ENCODE data around the gene OR6B1.

The OR6B1 gene

GRCh38 chr7:144000020-144000419 lies at the start of gene OR6B1:
Gene OR6B1 (plus strand): TSS chr7:144000320. CDS start chr7:144003997, 3,677 bp downstream.
- TF ChIP-seq YY1 (IDR thresholded peaks at IDR 0.05; ENCODE audit: low read depth) = no peak
- TF ChIP-seq CEBPB (IDR thresholded peaks at IDR 0.05) = no peak
- no peak for TF ChIP-seq FOXM1 (IDR thresholded peaks at IDR 0.05; ENCODE audit: borderline replicate concordance, low read depth)
- TF ChIP-seq EP300 (IDR thresholded peaks at IDR 0.05; ENCODE audit: borderline replicate concordance) = no peak

DNA sequence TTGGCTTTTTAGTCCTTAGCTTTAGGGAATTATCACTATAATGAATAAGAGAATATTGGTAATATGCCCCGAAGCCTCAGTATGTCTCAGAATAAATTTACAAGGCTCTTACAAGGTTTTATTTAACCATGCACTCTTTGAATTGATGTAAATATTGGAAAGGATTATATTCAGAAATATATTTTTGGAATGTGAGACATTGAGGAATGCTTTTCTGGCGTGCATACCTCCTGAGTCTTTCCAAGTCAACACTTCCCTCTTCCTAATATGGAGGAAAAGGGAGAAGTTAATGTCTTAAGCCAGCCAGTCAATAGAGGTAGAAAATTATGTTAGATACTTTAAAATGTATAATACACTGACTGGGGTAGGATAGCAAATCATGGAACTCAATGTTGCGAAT lies 46.7 kb upstream of the OR6B1 start:
- TF ChIP-seq USF1 (IDR thresholded peaks at IDR 0.05) (no peak), CREB1 (IDR thresholded peaks at IDR 0.05; ENCODE audit: low read depth) (no peak), CEBPB (IDR thresholded peaks at IDR 0.05) (no peak), EGR1 (IDR thresholded peaks at IDR 0.05) (no peak), RAD21 (IDR thresholded peaks at IDR 0.05; ENCODE audit: low read depth) (no peak), FOXM1 (IDR thresholded peaks at IDR 0.05; ENCODE audit: borderline replicate concordance, low read depth) (no peak), YY1 (IDR thresholded peaks at IDR 0.05; ENCODE audit: low read depth) (no peak), ZBTB7A (IDR thresholded peaks at IDR 0.05; ENCODE audit: low read depth) (no peak), MAX (IDR thresholded peaks at IDR 0.05) (no peak), TAF1 (IDR thresholded peaks at IDR 0.05; ENCODE audit: low read depth) (no peak), TEAD4 (IDR thresholded peaks at IDR 0.05) (no peak), EP300 (IDR thresholded peaks at IDR 0.05; ENCODE audit: borderline replicate concordance) (no peak), TCF12 (IDR thresholded peaks at IDR 0.05; ENCODE audit: low read depth) (no peak), NFIC (IDR thresholded peaks at IDR 0.05) (no peak)
- TF ChIP-seq, protein P1, sequence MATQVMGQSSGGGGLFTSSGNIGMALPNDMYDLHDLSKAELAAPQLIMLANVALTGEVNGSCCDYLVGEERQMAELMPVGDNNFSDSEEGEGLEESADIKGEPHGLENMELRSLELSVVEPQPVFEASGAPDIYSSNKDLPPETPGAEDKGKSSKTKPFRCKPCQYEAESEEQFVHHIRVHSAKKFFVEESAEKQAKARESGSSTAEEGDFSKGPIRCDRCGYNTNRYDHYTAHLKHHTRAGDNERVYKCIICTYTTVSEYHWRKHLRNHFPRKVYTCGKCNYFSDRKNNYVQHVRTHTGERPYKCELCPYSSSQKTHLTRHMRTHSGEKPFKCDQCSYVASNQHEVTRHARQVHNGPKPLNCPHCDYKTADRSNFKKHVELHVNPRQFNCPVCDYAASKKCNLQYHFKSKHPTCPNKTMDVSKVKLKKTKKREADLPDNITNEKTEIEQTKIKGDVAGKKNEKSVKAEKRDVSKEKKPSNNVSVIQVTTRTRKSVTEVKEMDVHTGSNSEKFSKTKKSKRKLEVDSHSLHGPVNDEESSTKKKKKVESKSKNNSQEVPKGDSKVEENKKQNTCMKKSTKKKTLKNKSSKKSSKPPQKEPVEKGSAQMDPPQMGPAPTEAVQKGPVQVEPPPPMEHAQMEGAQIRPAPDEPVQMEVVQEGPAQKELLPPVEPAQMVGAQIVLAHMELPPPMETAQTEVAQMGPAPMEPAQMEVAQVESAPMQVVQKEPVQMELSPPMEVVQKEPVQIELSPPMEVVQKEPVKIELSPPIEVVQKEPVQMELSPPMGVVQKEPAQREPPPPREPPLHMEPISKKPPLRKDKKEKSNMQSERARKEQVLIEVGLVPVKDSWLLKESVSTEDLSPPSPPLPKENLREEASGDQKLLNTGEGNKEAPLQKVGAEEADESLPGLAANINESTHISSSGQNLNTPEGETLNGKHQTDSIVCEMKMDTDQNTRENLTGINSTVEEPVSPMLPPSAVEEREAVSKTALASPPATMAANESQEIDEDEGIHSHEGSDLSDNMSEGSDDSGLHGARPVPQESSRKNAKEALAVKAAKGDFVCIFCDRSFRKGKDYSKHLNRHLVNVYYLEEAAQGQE (IDR thresholded peaks at IDR 0.05; ENCODE audit: low read depth) = no peak

DNA sequence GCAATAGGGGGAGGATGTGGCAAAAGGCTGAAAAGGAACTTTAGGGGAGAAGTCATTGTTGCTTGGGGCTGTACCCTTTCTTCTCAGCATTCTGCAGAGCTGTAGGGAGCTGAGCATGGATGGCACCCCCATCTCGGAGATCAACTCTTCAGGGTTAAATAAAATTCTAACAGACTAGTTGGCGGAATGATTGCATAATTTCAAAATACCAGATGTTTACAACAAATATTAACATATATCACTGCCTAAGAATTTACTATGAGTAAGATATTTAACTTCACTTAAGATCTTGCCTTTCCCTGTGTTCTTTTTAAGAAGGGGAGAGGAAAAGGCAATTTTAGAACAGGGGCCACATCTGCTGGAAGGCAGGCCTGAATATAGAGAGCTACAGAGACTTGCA lies 46.0 kb upstream of the OR6B1 start:
- TF ChIP-seq TAF1 (IDR thresholded peaks at IDR 0.05; ENCODE audit: low read depth) = no peak
- TF ChIP-seq EP300 (IDR thresholded peaks at IDR 0.05; ENCODE audit: borderline replicate concordance) = no peak
- TF ChIP-seq CEBPB (IDR thresholded peaks at IDR 0.05) = no peak
- no peak for TF ChIP-seq RAD21 (IDR thresholded peaks at IDR 0.05; ENCODE audit: low read depth)
- TF ChIP-seq EGR1 (IDR thresholded peaks at IDR 0.05) = no peak
- no peak for TF ChIP-seq MAX (IDR thresholded peaks at IDR 0.05)
- no peak for TF ChIP-seq TEAD4 (IDR thresholded peaks at IDR 0.05)
- no peak for TF ChIP-seq FOXM1 (IDR thresholded peaks at IDR 0.05; ENCODE audit: borderline replicate concordance, low read depth)
- no peak for TF ChIP-seq YY1 (IDR thresholded peaks at IDR 0.05; ENCODE audit: low read depth)
- TF ChIP-seq, protein P1 (IDR thresholded peaks at IDR 0.05; ENCODE audit: low read depth) = no peak
- no peak for TF ChIP-seq NFIC (IDR thresholded peaks at IDR 0.05)
- no peak for TF ChIP-seq TCF12 (IDR thresholded peaks at IDR 0.05; ENCODE audit: low read depth)
- no peak for TF ChIP-seq USF1 (IDR thresholded peaks at IDR 0.05)
- TF ChIP-seq CREB1 (IDR thresholded peaks at IDR 0.05; ENCODE audit: low read depth) = no peak

DNA sequence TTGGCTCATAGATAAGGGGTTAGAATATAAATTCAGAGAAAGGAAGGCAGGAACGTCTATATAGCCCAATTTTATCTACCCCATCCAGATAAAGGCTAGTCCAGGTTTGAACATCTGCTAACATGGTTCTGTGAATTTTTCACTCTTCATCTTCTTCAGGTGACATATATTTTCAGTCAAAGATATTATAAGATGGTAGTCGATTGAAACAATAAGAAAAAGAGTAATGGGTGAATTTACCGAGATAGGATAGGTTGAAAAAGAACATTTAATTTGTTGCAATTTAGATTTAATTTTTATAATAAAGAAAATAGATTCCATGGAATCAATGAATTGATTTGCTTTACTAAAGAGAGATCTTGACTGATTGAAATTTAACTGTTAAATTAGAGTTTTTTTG lies 45.6 kb upstream of the OR6B1 start, which contains the start of gene OR2F1:
Gene OR2F1 (plus strand): TSS at position 301 of the 400 bp plus-strand sequence. CDS start 5,127 bp downstream, outside the sequence.
- TF ChIP-seq EGR1 (IDR thresholded peaks at IDR 0.05) (no peak), TCF12 (IDR thresholded peaks at IDR 0.05; ENCODE audit: low read depth) (no peak), CEBPB (IDR thresholded peaks at IDR 0.05) (no peak), NFIC (IDR thresholded peaks at IDR 0.05) (no peak), USF1 (IDR thresholded peaks at IDR 0.05) (no peak), CREB1 (IDR thresholded peaks at IDR 0.05; ENCODE audit: low read depth) (no peak), YY1 (IDR thresholded peaks at IDR 0.05; ENCODE audit: low read depth) (no peak), EP300 (IDR thresholded peaks at IDR 0.05; ENCODE audit: borderline replicate concordance) (no peak), TAF1 (IDR thresholded peaks at IDR 0.05; ENCODE audit: low read depth) (no peak)

- no peak for TF ChIP-seq NFIC (IDR thresholded peaks at IDR 0.05)
- no peak for TF ChIP-seq MAX (IDR thresholded peaks at IDR 0.05)
These were observed 41.3 kb upstream of the OR6B1 start for GRCh38 chr7:143958781-143959180.

All from Ishikawa (cell line).